Colonic mucosa (tissue), 4 donors: ENCODE measurements around the gene PSPH. TPM values are rescaled to one million over a fixed set of nuclear protein-coding genes. Genes with fewer than 3 reads are reported as not detected.

Experiments
- DNase-seq: peaks from one replicate; pipeline ENCODE4 v3.0.0-alpha.2; 2020
- H3K27ac ChIP-seq: fragments of 200-600 bp; one replicate; pipeline ENCODE4 v1.8.0; 2021
- H3K27me3 ChIP-seq: fragments of 200-600 bp; one replicate; pipeline ENCODE4 v1.8.0; 2021
- H3K36me3 ChIP-seq: fragments of 200-600 bp; one replicate; pipeline ENCODE4 v1.8.0; 2021
- H3K4me1 ChIP-seq: fragments of 200-600 bp; one replicate; pipeline ENCODE4 v1.8.0; 2021; ENCODE audit warnings: mild to moderate bottlenecking
- H3K4me3 ChIP-seq: fragments of 200-600 bp; one replicate; pipeline ENCODE4 v1.8.0; 2021
- H3K9ac ChIP-seq, 2 donors: one replicate each; pipeline ENCODE4 v1.7.0; 2013; ENCODE audit warnings: control low read depth in 2 of 2, low read depth in 2 of 2, low read length in 2 of 2
- H3K9me3 ChIP-seq: fragments of 200-600 bp; one replicate; pipeline ENCODE4 v1.8.0; 2021
- CTCF ChIP-seq: fragments of 200-600 bp; IDR thresholded peaks from one replicate; pipeline ENCODE4 v1.8.0; 2022; ENCODE audit warnings: antibody characterized with exemption, mild to moderate bottlenecking
- intact Hi-C: fragments of 100-400 bp; cut with DNase I; formaldehyde crosslinking; loops from one replicate; pipeline ENCODE4 v1.14.1; 2022
- total RNA-seq, 2 donors: library from RNA; stranded (reverse); fragmentation: NEBNext Ultra II Directional in 1 of 2; extraction: Animal tissue kit (Norgen Biotek cat#: 25700) in 1 of 2; gene quantifications; one replicate each; pipeline ENCODE4 v1.2.1, GENCODE V29; 2021
- donor health status: healthy.
- donor health status: DM: no; HTN: no; CAD: no.
- donor health status: DM: no; HTN: no; CAD: no.

Gene PSPH
- total RNA-seq, 2 donors from 2014 or later = 7.5 to 23.4 TPM

GRCh38 chr7:55992346-55992745 is 58.9 kb downstream of the PSPH start:
- no peak for TF ChIP-seq CTCF
- intact Hi-C loops = no loop called here
- no peak for DNase-seq
- H3K4me3 ChIP-seq = no peak overlapping the region
- no peak overlapping the region for H3K27ac ChIP-seq
- H3K9ac ChIP-seq = no peak overlapping the region
- H3K4me1 ChIP-seq = no peaks in the 10 kb centered on the region
- no peaks in the 10 kb centered on the region for H3K27me3 ChIP-seq
- no peaks in the 10 kb centered on the region for H3K36me3 ChIP-seq
- H3K9me3 ChIP-seq = no peaks in the 10 kb centered on the region

GRCh38 chr7:55983537-55983936 is 67.7 kb downstream of the PSPH start:
- H3K9me3 ChIP-seq = no peaks in the 10 kb centered on the region
- intact Hi-C loops = no loop called here
- no peak overlapping the region for H3K4me3 ChIP-seq
- no peak overlapping the region for H3K27ac ChIP-seq
- no peaks in the 10 kb centered on the region for H3K27me3 ChIP-seq
- DNase-seq = no peak
- TF ChIP-seq CTCF = no peak
- H3K36me3 ChIP-seq = peaks cover 17% of the 10 kb centered on the region
- no peaks in the 10 kb centered on the region for H3K4me1 ChIP-seq
- H3K9ac ChIP-seq = no peak overlapping the region

- no peaks in the 10 kb centered on the region for H3K4me1 ChIP-seq
- no peak overlapping the region for H3K27ac ChIP-seq
- no peak overlapping the region for H3K9ac ChIP-seq
- no peak for DNase-seq
- no peak for TF ChIP-seq CTCF
- H3K27me3 ChIP-seq = no peaks in the 10 kb centered on the region
- H3K9me3 ChIP-seq = no peaks in the 10 kb centered on the region
- H3K36me3 ChIP-seq = peaks cover 17% of the 10 kb centered on the region
- intact Hi-C loops = no loop called here
- no peak overlapping the region for H3K4me3 ChIP-seq
Measured at GRCh38 chr7:55980266-55980665, 71.0 kb downstream of the PSPH start.

- no peak for DNase-seq
- TF ChIP-seq CTCF = no peak
- intact Hi-C loops = no loop called here
- peaks cover 17% of the 10 kb centered on the region for H3K36me3 ChIP-seq
- H3K9me3 ChIP-seq = no peaks in the 10 kb centered on the region
- H3K4me1 ChIP-seq = no peaks in the 10 kb centered on the region
- no peak overlapping the region for H3K27ac ChIP-seq
- no peak overlapping the region for H3K4me3 ChIP-seq
- H3K9ac ChIP-seq = no peak overlapping the region
- H3K27me3 ChIP-seq = no peaks in the 10 kb centered on the region
Measured at GRCh38 chr7:55977831-55978230, 73.4 kb downstream of the PSPH start.

- DNase-seq = no peak
- Histone ChIP-seq H3K36me3 (peaks cover 5% of the 10 kb centered on the region), H3K27me3 (no peaks in the 10 kb centered on the region), H3K4me1 (no peaks in the 10 kb centered on the region), H3K9ac (no peak overlapping the region), H3K27ac (no peak overlapping the region), H3K9me3 (no peaks in the 10 kb centered on the region), H3K4me3 (no peak overlapping the region)
- intact Hi-C loops = no loop called here
- no peak for TF ChIP-seq CTCF
Measured at GRCh38 chr7:55975988-55976633, 75.1 kb downstream of the PSPH start.
